Stimulated activated CD8-positive, alpha-beta memory T cell treated with anti-CD3 and anti-CD28 coated beads, Interleukin-15, amount 100 ng/mL, for 4 hours (primary cell): ENCODE measurements around the gene MAP7D3.
"Not testable (repeated sequence)": the region's sequence is repeated elsewhere in the genome, so short reads cannot be mapped to it uniquely, and the experiment has no call there.

Experiments
- DNase-seq, 2 donors: peaks; one replicate each; pipeline ENCODE4 v3.0.0-alpha.2; 2020; ENCODE audit warnings: low read depth in 2 of 2

MAP7D3 gene

GRCh38 chrX:136182414-136182813 lies 68.8 kb downstream of the MAP7D3 start:
- no peak for DNase-seq

GRCh38 chrX:136179133-136179532 lies 72.1 kb downstream of the MAP7D3 start:
- no peak for DNase-seq

- DNase-seq: no peak
Observed at GRCh38 chrX:136176399-136176825, 74.8 kb downstream of the MAP7D3 start.

- no peak for DNase-seq
Observed at GRCh38 chrX:136171420-136171819, 79.8 kb downstream of the MAP7D3 start.

- no peak for DNase-seq
Observed at GRCh38 chrX:136170139-136170800, 80.9 kb downstream of the MAP7D3 start.

- no peak for DNase-seq
Observed at GRCh38 chrX:136168929-136169735, 82.1 kb downstream of the MAP7D3 start.

- DNase-seq: not testable (repeated sequence)
Observed at GRCh38 chrX:136167989-136168388, 83.2 kb downstream of the MAP7D3 start.

- DNase-seq: no peak
Observed at GRCh38 chrX:136166221-136166855, 84.9 kb downstream of the MAP7D3 start.

- no peak for DNase-seq
Observed at GRCh38 chrX:136165406-136165805, 85.8 kb downstream of the MAP7D3 start.

GRCh38 chrX:136163689-136164088 lies 87.5 kb downstream of the MAP7D3 start:
- DNase-seq: no peak
